ENCODE measurements around the gene SLC35F1.
"Not testable (repeated sequence)": the region's sequence is repeated elsewhere in the genome, so short reads cannot be mapped to it uniquely, and the experiment has no call there.

The SLC35F1 gene

GRCh38 chr6:117919775-117920729 is 13.0 kb downstream of the SLC35F1 start:
- DNase-seq (ENCODE audit: extremely low spot score, insufficient read length, low read depth), result no peak
- FAIRE-seq, result no peak

GRCh38 chr6:117924690-117925089 is 17.6 kb downstream of the SLC35F1 start:
- no peak for DNase-seq (ENCODE audit: extremely low spot score, insufficient read length, low read depth)
- no peak for FAIRE-seq

GRCh38 chr6:117927866-117928265 is 20.8 kb downstream of the SLC35F1 start:
- FAIRE-seq (no peak), DNase-seq (ENCODE audit: extremely low spot score, insufficient read length, low read depth) (no peak)

GRCh38 chr6:117928833-117929232 is 21.8 kb downstream of the SLC35F1 start:
- FAIRE-seq (no peak), DNase-seq (ENCODE audit: extremely low spot score, insufficient read length, low read depth) (no peak)

- FAIRE-seq, result no peak
- DNase-seq (ENCODE audit: extremely low spot score, insufficient read length, low read depth), result no peak
Measured at GRCh38 chr6:117929501-117929900, 22.4 kb downstream of the SLC35F1 start.

- no peak for FAIRE-seq
- no peak for DNase-seq (ENCODE audit: extremely low spot score, insufficient read length, low read depth)
Measured at GRCh38 chr6:117930645-117931044, 23.6 kb downstream of the SLC35F1 start.

GRCh38 chr6:117932001-117932400 is 24.9 kb downstream of the SLC35F1 start:
- no peak for FAIRE-seq

GRCh38 chr6:117932676-117933075 is 25.6 kb downstream of the SLC35F1 start:
- DNase-seq (ENCODE audit: extremely low spot score, insufficient read length, low read depth) (no peak), FAIRE-seq (no peak)

More at GRCh38 chr6:117932001-117932400, 24.9 kb downstream of the SLC35F1 start:
- DNase-seq (ENCODE audit: extremely low spot score, insufficient read length, low read depth), result no peak

- no peak for DNase-seq (ENCODE audit: extremely low spot score, insufficient read length, low read depth)
- FAIRE-seq, result no peak
Measured at GRCh38 chr6:117933471-117933870, 26.4 kb downstream of the SLC35F1 start.

- no peak for FAIRE-seq
- no peak for DNase-seq (ENCODE audit: extremely low spot score, insufficient read length, low read depth)
Measured at GRCh38 chr6:117938311-117938995, 31.4 kb downstream of the SLC35F1 start.

GRCh38 chr6:117947234-117947633 is 40.2 kb downstream of the SLC35F1 start:
- DNase-seq (ENCODE audit: extremely low spot score, insufficient read length, low read depth) (no peak), FAIRE-seq (no peak)

- no peak for FAIRE-seq
- no peak for DNase-seq (ENCODE audit: extremely low spot score, insufficient read length, low read depth)
Measured at GRCh38 chr6:117951783-117952182, 44.7 kb downstream of the SLC35F1 start.

- DNase-seq (ENCODE audit: extremely low spot score, insufficient read length, low read depth), result no peak
Measured at GRCh38 chr6:117955684-117956256, 48.7 kb downstream of the SLC35F1 start.

GRCh38 chr6:117956386-117956785 is 49.3 kb downstream of the SLC35F1 start:
- DNase-seq (ENCODE audit: extremely low spot score, insufficient read length, low read depth) (no peak), FAIRE-seq (no peak)

More at GRCh38 chr6:117955684-117956256, 48.7 kb downstream of the SLC35F1 start:
- FAIRE-seq, result no peak

GRCh38 chr6:117958536-117958935 is 51.5 kb downstream of the SLC35F1 start:
- DNase-seq (ENCODE audit: extremely low spot score, insufficient read length, low read depth) (no peak), FAIRE-seq (no peak)

- no peak for FAIRE-seq
Measured at GRCh38 chr6:117960877-117961276, 53.8 kb downstream of the SLC35F1 start.

GRCh38 chr6:117961301-117961700 is 54.2 kb downstream of the SLC35F1 start:
- DNase-seq (ENCODE audit: extremely low spot score, insufficient read length, low read depth) (no peak), FAIRE-seq (no peak)

More at GRCh38 chr6:117960877-117961276, 53.8 kb downstream of the SLC35F1 start:
- DNase-seq (ENCODE audit: extremely low spot score, insufficient read length, low read depth), result no peak

GRCh38 chr6:117965763-117966162 is 58.7 kb downstream of the SLC35F1 start:
- DNase-seq (ENCODE audit: extremely low spot score, insufficient read length, low read depth); FAIRE-seq: not testable (repeated sequence)

GRCh38 chr6:117971637-117972036 is 64.6 kb downstream of the SLC35F1 start:
- DNase-seq (ENCODE audit: extremely low spot score, insufficient read length, low read depth) (no peak), FAIRE-seq (no peak)

GRCh38 chr6:117974914-117975627 is 68.0 kb downstream of the SLC35F1 start:
- DNase-seq (ENCODE audit: extremely low spot score, insufficient read length, low read depth) (no peak), FAIRE-seq (no peak)
